Measurements from ENCODE around the gene ATG7.
"Not testable (repeated sequence)": the region's sequence is repeated elsewhere in the genome, so short reads cannot be mapped to it uniquely, and the experiment has no call there.

The ATG7 gene

GRCh38 chr3:11510356-11510755 is 238.2 kb downstream of the ATG7 start:
- no peak for DNase-seq
- no peak for ATAC-seq

- not testable (repeated sequence) for ATAC-seq, DNase-seq
Measured at GRCh38 chr3:11511606-11512005, 239.4 kb downstream of the ATG7 start.

GRCh38 chr3:11513125-11513816 is 241.1 kb downstream of the ATG7 start:
- DNase-seq, ATAC-seq: not testable (repeated sequence)

GRCh38 chr3:11513817-11514135 is 241.6 kb downstream of the ATG7 start:
- no peak for ATAC-seq
- DNase-seq: no peak

GRCh38 chr3:11514191-11514821 is 242.1 kb downstream of the ATG7 start:
- DNase-seq (no peak), ATAC-seq (peak; percentile 46)

GRCh38 chr3:11517601-11518000 is 245.4 kb downstream of the ATG7 start:
- no peak for ATAC-seq
- no peak for DNase-seq

GRCh38 chr3:11521167-11521566 is 249.0 kb downstream of the ATG7 start:
- ATAC-seq: no peak

GRCh38 chr3:11522398-11522715 is 250.2 kb downstream of the ATG7 start:
- no peak for ATAC-seq

More at GRCh38 chr3:11521167-11521566, 249.0 kb downstream of the ATG7 start:
- DNase-seq: no peak

GRCh38 chr3:11522953-11523571 is 250.9 kb downstream of the ATG7 start:
- no peak for DNase-seq
- ATAC-seq: no peak

More at GRCh38 chr3:11522398-11522715, 250.2 kb downstream of the ATG7 start:
- DNase-seq: no peak

GRCh38 chr3:11523572-11524101 is 251.4 kb downstream of the ATG7 start:
- no peak for ATAC-seq
- DNase-seq: no peak

- ATAC-seq, DNase-seq: not testable (repeated sequence)
Measured at GRCh38 chr3:11526121-11526520, 253.9 kb downstream of the ATG7 start.

GRCh38 chr3:11529281-11529680 is 257.1 kb downstream of the ATG7 start:
- no peak for ATAC-seq

GRCh38 chr3:11530153-11530721 is 258.0 kb downstream of the ATG7 start:
- no peak for ATAC-seq
- no peak for DNase-seq

More at GRCh38 chr3:11529281-11529680, 257.1 kb downstream of the ATG7 start:
- DNase-seq: no peak

GRCh38 chr3:11532931-11533391 is 260.8 kb downstream of the ATG7 start:
- ATAC-seq (no peak), DNase-seq (no peak)

- ATAC-seq: no peak
- no peak for DNase-seq
Measured at GRCh38 chr3:11534011-11534792, 262.0 kb downstream of the ATG7 start.

- DNase-seq (no peak), ATAC-seq (no peak)
Measured at GRCh38 chr3:11534793-11535101, 262.6 kb downstream of the ATG7 start.

- DNase-seq (no peak), ATAC-seq (no peak)
Measured at GRCh38 chr3:11535243-11535960, 263.2 kb downstream of the ATG7 start.

- DNase-seq: no peak
- no peak for ATAC-seq
Measured at GRCh38 chr3:11536132-11536935, 264.1 kb downstream of the ATG7 start.

- ATAC-seq (no peak), DNase-seq (no peak)
Measured at GRCh38 chr3:11536936-11537612, 264.9 kb downstream of the ATG7 start.

- DNase-seq (no peak), ATAC-seq (no peak)
Measured at GRCh38 chr3:11538581-11538980, 266.4 kb downstream of the ATG7 start.
